Lower leg skin (tissue), 4 donors: Measurements from ENCODE around the gene OVOL3. TPM values are rescaled to one million over a fixed set of nuclear protein-coding genes. Genes with fewer than 3 reads are reported as not detected.
A peak's percentile ranks its signal among the peaks of the same experiment; 100 is the strongest.

Experiments
- DNase-seq, 2 donors: peaks; one replicate each; pipeline ENCODE4 v3.0.0-alpha.2; 2019; ENCODE audit warnings: low spot score in 2 of 2
- H3K4me3 ChIP-seq: fragments of 200-600 bp; sonication (generic); 2 replicates; pipeline ENCODE4 v1.5.1; 2017; ENCODE audit warnings: mild to moderate bottlenecking, low read depth; ENCODE audit not compliant: poor library complexity, severe bottlenecking
- CTCF ChIP-seq, 3 donors: fragments of 450-650 bp; IDR thresholded peaks; one replicate each; pipeline ENCODE4 v1.5.1; 2016; ENCODE audit warnings: antibody characterized with exemption in 3 of 3, mild to moderate bottlenecking in 3 of 3, moderate library complexity in 2 of 3
- POLR2A ChIP-seq, 2 donors: fragments of 450-650 bp; IDR thresholded peaks; one replicate each; pipeline ENCODE4 v1.6.1; 2016 to 2017; ENCODE audit warnings: antibody characterized with exemption in 2 of 2, mild to moderate bottlenecking in 1 of 2, moderate library complexity in 1 of 2
- WGBS, 2 donors: methylation state at CpG; one replicate each; pipeline ENCODE4 v1.1.5; 2018; 5-methylcytosine and 5-hydroxymethylcytosine counted together
- intact Hi-C: fragments of 100-400 bp; cut with DNase I; formaldehyde crosslinking; loops from one replicate; pipeline ENCODE4 v1.15.0; 2023; ENCODE audit warnings: low total_unique reads
- total RNA-seq, 4 donors: library from RNA; depleted of rRNA; stranded (reverse); fragments of >200 nt; gene quantifications; one replicate each; pipeline ENCODE4 v1.1.0, GENCODE V29; 2016

OVOL3 gene
- total RNA-seq, 4 donors from 2014 or later: not detected

- peak; percentile 55 to 95 for DNase-seq
- peak within 1 kb of the TSS; percentile 38 for H3K4me3 ChIP-seq
- intact Hi-C loops: no loop called here
- no peak for TF ChIP-seq POLR2A (IDR thresholded peaks at IDR 0.05)
- 28 to 36% methylated on average over 24 to 30 of the region's 40 CpGs for WGBS, 2 donors
These were observed 41.6 kb downstream of the OVOL3 start, which contains the start of gene COX7A1 for GRCh38 chr19:36152352-36153091. Gene COX7A1 (minus strand): TSS chr19:36152447. CDS start chr19:36152407, 40 bp downstream.

DNA sequence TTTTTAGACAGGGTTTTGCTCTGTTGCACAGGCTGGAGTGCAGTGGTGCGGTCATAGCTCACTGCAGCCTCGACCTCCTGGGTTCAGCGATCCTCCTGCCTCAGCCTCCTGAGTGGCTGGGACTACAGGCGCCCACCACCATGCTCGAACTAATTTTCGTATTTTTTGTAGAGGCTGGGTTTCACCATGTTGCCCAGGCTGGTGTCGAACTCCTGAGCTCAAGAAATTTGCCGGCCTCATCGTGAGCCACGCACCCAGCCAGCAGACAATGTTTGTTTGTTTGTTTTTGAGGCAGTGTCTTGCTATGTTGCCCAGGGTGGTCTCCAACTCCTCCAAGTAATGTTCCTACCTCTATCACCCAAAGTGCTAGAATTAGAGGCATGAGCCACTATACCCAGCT is 42.2 kb downstream of the OVOL3 start:
- no peak for TF ChIP-seq POLR2A (IDR thresholded peaks at IDR 0.05)
- no peak for TF ChIP-seq CTCF (IDR thresholded peaks at IDR 0.05)
- 93 to 96% methylated on average over 10 of the region's 10 CpGs for WGBS, 2 donors
- intact Hi-C loops: no loop called here
- no peak for DNase-seq
- no peak overlapping the region for H3K4me3 ChIP-seq

GRCh38 chr19:36160821-36161596 is 50.1 kb downstream of the OVOL3 start:
- DNase-seq: no peak
- no peak overlapping the region for H3K4me3 ChIP-seq
- WGBS, 2 donors: 82 to 91% methylated on average over 7 of the region's 7 CpGs
- intact Hi-C loops: no loop called here
- TF ChIP-seq CTCF (IDR thresholded peaks at IDR 0.05) (no peak), POLR2A (IDR thresholded peaks at IDR 0.05) (no peak)

Other genes with a start within 250 kb of the OVOL3 start
- 1 to 10 TPM; 1.6 to 5.6 (median 2.3) TPM for gene APLP1, start 242.6 kb upstream of the OVOL3 start, total RNA-seq
- gene NFKBID, start 210.6 kb upstream of the OVOL3 start, total RNA-seq: 100 to 1,000 TPM in 1 of 4 donors, 10 to 100 TPM in 1, 1 to 10 TPM in 2; 5.9 to 476 (median 25.8) TPM
- gene HCST, start 208.6 kb upstream of the OVOL3 start, total RNA-seq: 1 to 10 TPM in 2 of 4 donors, under 1 TPM in 1, not detected in 1; 0.79 to 8.4 (median 4.4) TPM
- 10 to 100 TPM; 25.7 to 29.9 (median 28.4) TPM for gene TYROBP, start 202.8 kb upstream of the OVOL3 start, total RNA-seq
- 10 to 100 TPM in 3 of 4 donors, 1 to 10 TPM in 1; 6.8 to 17.9 (median 11.4) TPM for gene LRFN3, start 174.8 kb upstream of the OVOL3 start, total RNA-seq
- 10 to 100 TPM; 51.6 to 83.8 (median 64.4) TPM for gene SDHAF1, start 116.0 kb upstream of the OVOL3 start, total RNA-seq
- gene SYNE4, start 102.3 kb upstream of the OVOL3 start, total RNA-seq: 1 to 10 TPM in 2 of 4 donors, under 1 TPM in 1, not detected in 1; 0.89 to 5.8 (median 1.8) TPM
- 10 to 100 TPM; 11.9 to 37.9 (median 25.0) TPM for gene ALKBH6, start 96.9 kb upstream of the OVOL3 start, total RNA-seq
- gene CLIP3, start 78.3 kb upstream of the OVOL3 start, total RNA-seq: 10 to 100 TPM in 1 of 4 donors, 1 to 10 TPM in 3; 2.1 to 42.3 (median 4.8) TPM
- 10 to 100 TPM in 1 of 4 donors, 1 to 10 TPM in 3; 9.1 to 27.4 (median 9.5) TPM for gene THAP8, start 56.9 kb upstream of the OVOL3 start, total RNA-seq
- gene WDR62, start 56.2 kb upstream of the OVOL3 start, total RNA-seq: 1 to 10 TPM; 1.3 to 3.0 (median 2.3) TPM
- gene POLR2I, start 3.7 kb downstream of the OVOL3 start, total RNA-seq: 10 to 100 TPM; 32.0 to 74.8 (median 57.5) TPM
- gene TBCB, start 4.3 kb downstream of the OVOL3 start, total RNA-seq: 100 to 1,000 TPM in 2 of 4 donors, 10 to 100 TPM in 2; 60.8 to 113 (median 94.5) TPM
- gene CAPNS1, start 28.9 kb downstream of the OVOL3 start, total RNA-seq: 100 to 1,000 TPM in 1 of 4 donors, 10 to 100 TPM in 3; 33.3 to 125 (median 83.2) TPM
- 10 to 100 TPM in 1 of 4 donors, 1 to 10 TPM in 3; 1.1 to 12.9 (median 6.3) TPM for gene COX7A1, start 41.3 kb downstream of the OVOL3 start, total RNA-seq
- 1 to 10 TPM; 1.4 to 4.5 (median 3.7) TPM for gene ZNF565, start 103.5 kb downstream of the OVOL3 start, total RNA-seq
- 10 to 100 TPM; 55.8 to 78.6 (median 66.5) TPM for gene ZNF146, start 104.0 kb downstream of the OVOL3 start, total RNA-seq